ENCODE results near the gene NUCB2. TPM values are rescaled to one million over a fixed set of nuclear protein-coding genes. Genes with fewer than 3 reads are reported as not detected.
"Not testable (repeated sequence)": the region's sequence is repeated elsewhere in the genome, so short reads cannot be mapped to it uniquely, and the experiment has no call there.

NUCB2 gene
- total RNA-seq, 1 donor: 109 TPM

DNA sequence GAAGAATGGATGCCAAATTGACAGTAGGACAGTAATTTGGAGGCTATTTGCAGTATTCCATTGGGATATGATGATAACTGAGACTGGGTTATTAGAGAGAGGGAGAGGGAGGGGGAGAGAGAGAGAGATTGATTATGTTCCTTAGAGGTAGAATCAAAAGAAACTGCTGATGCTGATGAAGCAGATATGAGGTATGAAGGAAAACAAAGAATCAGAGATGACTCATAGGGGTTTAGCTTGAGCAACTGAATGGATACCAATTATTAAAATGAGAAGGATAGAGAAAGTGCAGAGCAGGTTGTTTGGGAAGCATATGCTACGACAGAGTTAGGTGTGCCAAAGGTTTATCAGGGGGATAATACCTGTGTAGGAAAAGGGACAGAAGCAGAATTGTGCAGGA, 12.8 kb upstream of the NUCB2 start:
- peak overlapping the region; percentile 61 for H3K4me2 ChIP-seq (ENCODE audit: insufficient read depth, low read length)
- no peaks in the 10 kb centered on the region for H3K27me3 ChIP-seq (ENCODE audit: insufficient read depth, low read length)
- no peak overlapping the region for H2AFZ ChIP-seq (ENCODE audit: low read length)
- H3K9me3 ChIP-seq (ENCODE audit: low read depth, low read length): no peaks in the 10 kb centered on the region
- no peaks in the 10 kb centered on the region for H3K36me3 ChIP-seq (ENCODE audit: insufficient read depth, low read length)
- DNase-seq (ENCODE audit: insufficient read length, low spot score, missing footprints): peak; percentile 87
- H3K27ac ChIP-seq (ENCODE audit: low read depth, low read length): no peak overlapping the region
- H3K4me3 ChIP-seq (ENCODE audit: insufficient read depth, low read length): no peak overlapping the region
- peaks cover 7% of the 10 kb centered on the region for H3K4me1 ChIP-seq (ENCODE audit: insufficient read depth, low read length)
- no peaks in the 10 kb centered on the region for H3K79me2 ChIP-seq (ENCODE audit: insufficient read depth, low read length)
- H4K20me1 ChIP-seq (ENCODE audit: insufficient read depth, low read length): no peaks in the 10 kb centered on the region
- TF ChIP-seq, protein P1, sequence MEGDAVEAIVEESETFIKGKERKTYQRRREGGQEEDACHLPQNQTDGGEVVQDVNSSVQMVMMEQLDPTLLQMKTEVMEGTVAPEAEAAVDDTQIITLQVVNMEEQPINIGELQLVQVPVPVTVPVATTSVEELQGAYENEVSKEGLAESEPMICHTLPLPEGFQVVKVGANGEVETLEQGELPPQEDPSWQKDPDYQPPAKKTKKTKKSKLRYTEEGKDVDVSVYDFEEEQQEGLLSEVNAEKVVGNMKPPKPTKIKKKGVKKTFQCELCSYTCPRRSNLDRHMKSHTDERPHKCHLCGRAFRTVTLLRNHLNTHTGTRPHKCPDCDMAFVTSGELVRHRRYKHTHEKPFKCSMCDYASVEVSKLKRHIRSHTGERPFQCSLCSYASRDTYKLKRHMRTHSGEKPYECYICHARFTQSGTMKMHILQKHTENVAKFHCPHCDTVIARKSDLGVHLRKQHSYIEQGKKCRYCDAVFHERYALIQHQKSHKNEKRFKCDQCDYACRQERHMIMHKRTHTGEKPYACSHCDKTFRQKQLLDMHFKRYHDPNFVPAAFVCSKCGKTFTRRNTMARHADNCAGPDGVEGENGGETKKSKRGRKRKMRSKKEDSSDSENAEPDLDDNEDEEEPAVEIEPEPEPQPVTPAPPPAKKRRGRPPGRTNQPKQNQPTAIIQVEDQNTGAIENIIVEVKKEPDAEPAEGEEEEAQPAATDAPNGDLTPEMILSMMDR (IDR thresholded peaks at IDR 0.05; ENCODE audit: extremely low read depth, low read depth, low read length): no peak

DNA sequence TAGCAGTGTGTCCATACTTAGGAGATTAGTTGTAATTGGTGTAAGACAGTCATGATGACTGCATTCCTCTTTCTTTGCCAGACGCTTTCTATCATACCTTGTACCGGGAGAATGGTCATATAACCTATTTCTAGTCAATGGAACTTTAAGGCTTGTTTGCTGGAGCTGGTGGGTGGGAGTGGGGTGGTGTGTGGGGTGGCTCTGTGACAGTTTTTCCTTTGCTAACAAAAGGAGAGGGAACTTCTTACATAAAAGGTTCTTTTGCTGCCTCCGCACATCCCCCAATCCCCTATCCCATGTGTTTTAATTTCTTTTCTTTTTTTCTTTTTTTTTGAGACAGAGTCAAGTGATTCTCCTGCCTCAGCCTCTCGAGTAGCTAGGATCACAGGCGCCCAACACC, 9.8 kb upstream of the NUCB2 start:
- Histone ChIP-seq H3K4me2 (ENCODE audit: insufficient read depth, low read length) (no peak overlapping the region), H2AFZ (ENCODE audit: low read length) (no peak overlapping the region), H3K9me3 (ENCODE audit: low read depth, low read length) (no peaks in the 10 kb centered on the region), H3K36me3 (ENCODE audit: insufficient read depth, low read length) (no peaks in the 10 kb centered on the region), H3K27ac (ENCODE audit: low read depth, low read length) (no peak overlapping the region), H3K4me1 (ENCODE audit: insufficient read depth, low read length) (peaks cover 7% of the 10 kb centered on the region), H3K4me3 (ENCODE audit: insufficient read depth, low read length) (no peak overlapping the region), H4K20me1 (ENCODE audit: insufficient read depth, low read length) (no peaks in the 10 kb centered on the region), H3K79me2 (ENCODE audit: insufficient read depth, low read length) (no peaks in the 10 kb centered on the region), H3K27me3 (ENCODE audit: insufficient read depth, low read length) (no peaks in the 10 kb centered on the region)
- TF ChIP-seq, protein P1 (IDR thresholded peaks at IDR 0.05; ENCODE audit: extremely low read depth, low read depth, low read length): no peak
- DNase-seq (ENCODE audit: insufficient read length, low spot score, missing footprints): no peak

DNA sequence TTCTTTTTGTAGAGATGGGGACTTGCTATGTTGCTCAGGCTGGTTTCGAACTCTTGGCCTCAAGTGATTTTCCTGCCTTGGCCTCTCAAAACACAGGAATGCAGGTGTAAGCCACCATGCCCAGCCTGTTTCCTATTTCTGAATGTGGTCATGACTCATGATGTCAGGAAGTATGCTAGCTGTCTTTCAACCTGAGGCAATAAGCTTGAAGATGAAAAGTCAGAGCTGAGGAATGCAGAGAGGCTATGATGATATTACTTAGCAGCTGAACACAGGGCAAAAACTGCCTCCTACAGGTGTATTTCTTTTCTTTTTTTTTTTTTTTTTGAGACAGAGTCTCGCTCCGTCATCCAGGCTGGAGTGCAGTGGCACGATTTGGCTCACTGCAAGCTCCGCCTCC, 9.0 kb upstream of the NUCB2 start:
- TF ChIP-seq, protein P1 (IDR thresholded peaks at IDR 0.05; ENCODE audit: extremely low read depth, low read depth, low read length): no peak
- H3K36me3 ChIP-seq (ENCODE audit: insufficient read depth, low read length): no peaks in the 10 kb centered on the region

DNA sequence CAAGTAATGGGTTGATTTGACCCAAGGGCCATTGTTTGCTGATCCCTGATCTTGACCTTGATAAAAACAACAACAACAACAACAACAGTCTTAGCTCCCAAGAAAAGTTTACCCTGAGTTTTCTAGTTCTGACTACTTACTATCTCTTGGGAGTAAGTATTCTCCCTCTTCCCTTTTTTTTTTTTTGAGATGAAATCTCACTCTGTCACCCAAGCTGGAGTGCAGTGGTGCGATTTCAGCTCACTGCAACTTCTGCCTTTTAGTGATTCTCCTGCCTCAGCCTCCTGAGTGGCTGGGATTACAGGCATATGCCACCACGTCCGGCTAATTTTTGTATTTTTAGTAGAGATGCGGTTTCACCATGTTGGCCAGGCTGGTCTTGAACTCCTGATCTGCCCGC, 8.0 kb upstream of the NUCB2 start:
- DNase-seq (ENCODE audit: insufficient read length, low spot score, missing footprints): not testable (repeated sequence)

More for the DNA sequence above, 9.0 kb upstream of the NUCB2 start:
- Histone ChIP-seq H2AFZ (ENCODE audit: low read length) (no peak overlapping the region), H4K20me1 (ENCODE audit: insufficient read depth, low read length) (no peaks in the 10 kb centered on the region), H3K9me3 (ENCODE audit: low read depth, low read length) (no peaks in the 10 kb centered on the region), H3K4me2 (ENCODE audit: insufficient read depth, low read length) (no peak overlapping the region), H3K27me3 (ENCODE audit: insufficient read depth, low read length) (no peaks in the 10 kb centered on the region), H3K79me2 (ENCODE audit: insufficient read depth, low read length) (no peaks in the 10 kb centered on the region), H3K4me3 (ENCODE audit: insufficient read depth, low read length) (no peak overlapping the region), H3K4me1 (ENCODE audit: insufficient read depth, low read length) (peaks cover 7% of the 10 kb centered on the region), H3K27ac (ENCODE audit: low read depth, low read length) (no peak overlapping the region)
- peak; percentile 68 for DNase-seq (ENCODE audit: insufficient read length, low spot score, missing footprints)

More for the DNA sequence above, 8.0 kb upstream of the NUCB2 start:
- not testable (repeated sequence) for H2AFZ ChIP-seq (ENCODE audit: low read length); H3K4me2 ChIP-seq (ENCODE audit: insufficient read depth, low read length); H3K79me2 ChIP-seq (ENCODE audit: insufficient read depth, low read length); H3K9me3 ChIP-seq (ENCODE audit: low read depth, low read length); H3K4me1 ChIP-seq (ENCODE audit: insufficient read depth, low read length); H4K20me1 ChIP-seq (ENCODE audit: insufficient read depth, low read length); H3K4me3 ChIP-seq (ENCODE audit: insufficient read depth, low read length); H3K27ac ChIP-seq (ENCODE audit: low read depth, low read length); H3K36me3 ChIP-seq (ENCODE audit: insufficient read depth, low read length); H3K27me3 ChIP-seq (ENCODE audit: insufficient read depth, low read length)

Data from osteoblast (primary cell).